Type B pancreatic cell (in vitro differentiated cells): ENCODE results near the gene FOSB. TPM values are rescaled to one million over a fixed set of nuclear protein-coding genes. Genes with fewer than 3 reads are reported as not detected.

ENCODE experiments used
- DNase-seq: peaks from one replicate; pipeline ENCODE4 v3.0.0; 2021; ENCODE audit warnings: mixed read lengths; ENCODE audit not compliant: unreplicated experiment; ENCODE audit errors: extremely low spot score
- H3K27ac Mint-ChIP-seq: 2 replicates; pipeline ENCODE4 v1.8.0; 2021; ENCODE audit warnings: mild to moderate bottlenecking, mixed read lengths
- H3K27me3 Mint-ChIP-seq: 2 replicates; pipeline ENCODE4 v1.8.0; 2021; ENCODE audit warnings: mixed read lengths
- H3K36me3 Mint-ChIP-seq: 2 replicates; pipeline ENCODE4 v1.8.0; 2021; ENCODE audit warnings: mixed read lengths
- H3K4me1 Mint-ChIP-seq: one replicate; pipeline ENCODE4 v1.8.0; 2021; ENCODE audit warnings: mixed read lengths; ENCODE audit not compliant: unreplicated experiment
- H3K4me3 Mint-ChIP-seq: 2 replicates; pipeline ENCODE4 v1.8.0; 2021; ENCODE audit warnings: mild to moderate bottlenecking, mixed read lengths
- H3K9me3 Mint-ChIP-seq: 2 replicates; pipeline ENCODE4 v1.8.0; 2021; ENCODE audit warnings: mixed read lengths
- long read RNA-seq: library from polyadenylated mRNA; unstranded; transcript quantifications from one replicate; pipeline ENCODE4 v2.0.0, GENCODE V29; 2020
- total RNA-seq: library from RNA; stranded (reverse); gene quantifications from 2 replicates; pipeline ENCODE4 v1.2.1, GENCODE V29; 2021; ENCODE audit warnings: low replicate concordance
- TF ChIP-seq, protein P1 (sequence below): fragments of 200-600 bp; sonication (generic); conservative IDR thresholded peaks from 2 replicates; pipeline ENCODE4 v1.5.0; 2021; ENCODE audit warnings: antibody characterized with exemption, mild to moderate bottlenecking

FOSB gene
- total RNA-seq: 28.4 and 178 TPM in 2 replicates
- long read RNA-seq, partial matches to known transcripts: 0 of 5 reads
- long read RNA-seq, other reads (novel, unspliced or antisense): 5 of 5 reads

GRCh38 chr19:45467456-45468158, at the start of gene FOSB:
Gene FOSB, plus strand, starts transcription at chr19:45467996. Its CDS starts 591 bp downstream, at chr19:45468587.
- Mint-ChIP-seq H3K27me3 (peaks cover 31% of the 10 kb centered on the region), H3K27ac (peak within 1 kb of the TSS; percentile 92), H3K4me1 (peaks cover 4% of the 10 kb centered on the region), H3K4me3 (peak within 1 kb of the TSS; percentile 94), H3K36me3 (peaks cover under 1% of the 10 kb centered on the region), H3K9me3 (no peaks in the 10 kb centered on the region)
- DNase-seq: peak; percentile 95
- TF ChIP-seq, protein P1, sequence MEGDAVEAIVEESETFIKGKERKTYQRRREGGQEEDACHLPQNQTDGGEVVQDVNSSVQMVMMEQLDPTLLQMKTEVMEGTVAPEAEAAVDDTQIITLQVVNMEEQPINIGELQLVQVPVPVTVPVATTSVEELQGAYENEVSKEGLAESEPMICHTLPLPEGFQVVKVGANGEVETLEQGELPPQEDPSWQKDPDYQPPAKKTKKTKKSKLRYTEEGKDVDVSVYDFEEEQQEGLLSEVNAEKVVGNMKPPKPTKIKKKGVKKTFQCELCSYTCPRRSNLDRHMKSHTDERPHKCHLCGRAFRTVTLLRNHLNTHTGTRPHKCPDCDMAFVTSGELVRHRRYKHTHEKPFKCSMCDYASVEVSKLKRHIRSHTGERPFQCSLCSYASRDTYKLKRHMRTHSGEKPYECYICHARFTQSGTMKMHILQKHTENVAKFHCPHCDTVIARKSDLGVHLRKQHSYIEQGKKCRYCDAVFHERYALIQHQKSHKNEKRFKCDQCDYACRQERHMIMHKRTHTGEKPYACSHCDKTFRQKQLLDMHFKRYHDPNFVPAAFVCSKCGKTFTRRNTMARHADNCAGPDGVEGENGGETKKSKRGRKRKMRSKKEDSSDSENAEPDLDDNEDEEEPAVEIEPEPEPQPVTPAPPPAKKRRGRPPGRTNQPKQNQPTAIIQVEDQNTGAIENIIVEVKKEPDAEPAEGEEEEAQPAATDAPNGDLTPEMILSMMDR: peak; percentile 19

DNA sequence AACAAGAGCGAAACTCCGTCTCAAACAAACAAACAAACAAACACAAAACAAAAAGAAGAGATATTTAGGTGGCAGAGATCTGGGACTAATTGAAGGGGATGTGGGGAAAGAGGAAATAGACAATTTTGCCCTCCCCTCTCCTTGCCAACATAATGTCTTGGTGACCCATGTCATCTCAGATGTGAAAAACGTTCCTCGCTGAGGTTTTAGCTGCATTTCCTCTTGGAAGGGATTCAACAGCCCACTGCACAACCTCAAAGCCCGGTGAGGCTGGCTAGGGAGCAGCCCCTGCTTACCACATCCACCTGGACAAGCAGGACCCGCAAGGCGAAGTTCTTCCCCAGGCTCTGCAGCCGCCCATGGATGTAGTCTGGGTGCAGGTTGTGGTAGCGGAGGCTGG, 49.0 kb upstream of the FOSB start:
- H3K9me3 Mint-ChIP-seq: no peaks in the 10 kb centered on the region
- DNase-seq: no peak
- no peaks in the 10 kb centered on the region for H3K27me3 Mint-ChIP-seq
- TF ChIP-seq, protein P1: no peak
- H3K27ac Mint-ChIP-seq: no peak overlapping the region
- H3K4me1 Mint-ChIP-seq: peaks cover 17% of the 10 kb centered on the region
- H3K36me3 Mint-ChIP-seq: no peaks in the 10 kb centered on the region
- no peak overlapping the region for H3K4me3 Mint-ChIP-seq

DNA sequence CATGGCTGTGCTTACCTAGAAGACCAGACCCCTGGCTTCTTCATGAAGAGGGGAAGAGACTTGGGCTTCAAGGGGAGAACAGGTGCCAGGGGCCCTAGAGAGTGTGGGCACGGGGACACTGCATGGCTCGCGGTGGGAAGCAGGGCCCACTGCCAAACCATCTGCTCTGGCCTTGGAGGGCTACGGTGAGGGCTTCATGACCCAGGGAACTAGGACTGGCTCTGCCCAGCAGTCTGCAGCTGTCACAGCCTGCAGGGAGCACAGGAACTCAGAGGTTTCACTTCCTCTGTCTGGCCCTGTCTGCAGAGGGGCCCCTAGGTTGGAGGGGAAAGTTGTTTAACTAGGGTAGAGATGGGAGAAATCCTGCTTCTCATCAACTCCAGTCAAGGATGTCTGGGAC, 48.4 kb upstream of the FOSB start:
- Mint-ChIP-seq H3K4me1 (peaks cover 19% of the 10 kb centered on the region), H3K27me3 (no peaks in the 10 kb centered on the region), H3K4me3 (no peak overlapping the region), H3K27ac (no peak overlapping the region), H3K9me3 (no peaks in the 10 kb centered on the region), H3K36me3 (no peaks in the 10 kb centered on the region)
- TF ChIP-seq, protein P1: no peak
- DNase-seq: no peak

- Mint-ChIP-seq H3K36me3 (no peaks in the 10 kb centered on the region), H3K9me3 (no peaks in the 10 kb centered on the region), H3K4me1 (peaks cover 19% of the 10 kb centered on the region), H3K27ac (no peak overlapping the region), H3K27me3 (no peaks in the 10 kb centered on the region), H3K4me3 (no peak overlapping the region)
- TF ChIP-seq, protein P1: no peak
- DNase-seq: no peak
These were observed 47.9 kb upstream of the FOSB start for GRCh38 chr19:45419895-45420294.

- Mint-ChIP-seq H3K4me3 (no peak overlapping the region), H3K27ac (no peak overlapping the region), H3K4me1 (peaks cover 19% of the 10 kb centered on the region), H3K36me3 (no peaks in the 10 kb centered on the region), H3K9me3 (no peaks in the 10 kb centered on the region), H3K27me3 (no peaks in the 10 kb centered on the region)
- TF ChIP-seq, protein P1: no peak
- no peak for DNase-seq
These were observed 47.4 kb upstream of the FOSB start for GRCh38 chr19:45420356-45420755.
